Liver (tissue), 3 donors: ENCODE measurements around the gene TMSB4X.

ENCODE experiments used
- EGR1 ChIP-seq, 2 donors: IDR thresholded peaks; 2 replicates each; pipeline ENCODE4 v1.6.1; 2016 to 2018; ENCODE audit warnings: antibody characterized with exemption in 2 of 2, low read depth in 2 of 2
- FOXA1 ChIP-seq: IDR thresholded peaks from 2 replicates; pipeline ENCODE4 v1.6.1; 2016; ENCODE audit warnings: antibody characterized with exemption
- FOXA2 ChIP-seq: IDR thresholded peaks from 2 replicates; pipeline ENCODE4 v1.6.1; 2016; ENCODE audit warnings: antibody characterized with exemption
- JUND ChIP-seq, 2 donors: IDR thresholded peaks; 2 replicates each; pipeline ENCODE4 v1.6.1; 2016; ENCODE audit warnings: antibody characterized with exemption in 2 of 2
- RAD21 ChIP-seq, 2 donors: IDR thresholded peaks; 2 replicates each; pipeline ENCODE4 v1.6.1; 2016; ENCODE audit warnings: antibody characterized with exemption in 2 of 2, mild to moderate bottlenecking in 2 of 2
- RXRA ChIP-seq, 2 donors: IDR thresholded peaks; 2 replicates each; pipeline ENCODE4 v1.6.1; 2017 to 2018; ENCODE audit warnings: antibody characterized with exemption in 2 of 2, mild to moderate bottlenecking in 1 of 2
- SP1 ChIP-seq: IDR thresholded peaks from 2 replicates; pipeline ENCODE4 v1.6.1; 2018; ENCODE audit warnings: antibody characterized with exemption, mild to moderate bottlenecking
- TAF1 ChIP-seq: conservative IDR thresholded peaks from 2 replicates; pipeline ENCODE4 v1.6.1; 2016; ENCODE audit warnings: antibody characterized with exemption, mild to moderate bottlenecking
- YY1 ChIP-seq: IDR thresholded peaks from 2 replicates; pipeline ENCODE4 v1.6.1; 2016; ENCODE audit warnings: antibody characterized with exemption, mild to moderate bottlenecking
- TF ChIP-seq, protein P1 (sequence below): fragments of 150-350 bp; IDR thresholded peaks from 2 replicates; pipeline ENCODE4 v1.5.1; 2017; ENCODE audit warnings: improper control_type of control experiment, low read depth, low read length; ENCODE audit not compliant: missing input control
- TF ChIP-seq, protein P2 (sequence below): IDR thresholded peaks from 2 replicates; pipeline ENCODE4 v1.6.1; 2016; ENCODE audit warnings: antibody characterized with exemption
- TF ChIP-seq, protein P3 (sequence below): IDR thresholded peaks from 2 replicates; pipeline ENCODE4 v1.6.1; 2016; ENCODE audit warnings: antibody characterized with exemption
- TF ChIP-seq, protein P4 (sequence below): IDR thresholded peaks from 2 replicates; pipeline ENCODE4 v1.6.1; 2016; ENCODE audit warnings: antibody characterized with exemption
- TF ChIP-seq, protein P5 (sequence below): IDR thresholded peaks from 2 replicates; pipeline ENCODE4 v1.6.1; 2016; ENCODE audit warnings: antibody characterized with exemption, mild to moderate bottlenecking
- donor health status: healthy.
- donor health status: healthy.

DNA sequence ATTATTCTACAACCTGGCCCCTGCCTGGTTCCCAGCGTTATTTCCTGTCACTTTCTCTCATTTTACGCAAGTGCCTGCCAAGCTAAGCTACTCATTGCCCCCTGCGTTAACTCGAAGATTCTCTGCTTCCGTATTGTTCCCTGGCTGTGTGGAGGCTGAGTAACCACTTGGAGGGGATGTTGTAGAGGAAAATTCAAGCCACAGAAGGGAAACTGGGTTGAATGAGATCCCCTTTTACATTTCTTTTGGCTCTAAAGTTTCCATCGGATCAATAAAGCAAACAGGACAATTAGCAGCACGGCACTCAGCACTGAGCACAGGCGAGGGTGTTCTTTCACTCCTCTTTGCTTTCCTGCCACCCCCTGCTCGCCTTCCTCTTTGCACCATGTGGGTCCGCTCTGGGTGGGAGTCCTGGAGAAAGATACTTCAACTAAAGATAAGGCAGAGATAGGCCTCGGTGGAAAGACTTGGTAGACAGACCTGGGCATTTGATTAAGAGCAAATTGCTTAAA lies 4.2 kb upstream of the TMSB4X start:
- TF ChIP-seq, protein P1, sequence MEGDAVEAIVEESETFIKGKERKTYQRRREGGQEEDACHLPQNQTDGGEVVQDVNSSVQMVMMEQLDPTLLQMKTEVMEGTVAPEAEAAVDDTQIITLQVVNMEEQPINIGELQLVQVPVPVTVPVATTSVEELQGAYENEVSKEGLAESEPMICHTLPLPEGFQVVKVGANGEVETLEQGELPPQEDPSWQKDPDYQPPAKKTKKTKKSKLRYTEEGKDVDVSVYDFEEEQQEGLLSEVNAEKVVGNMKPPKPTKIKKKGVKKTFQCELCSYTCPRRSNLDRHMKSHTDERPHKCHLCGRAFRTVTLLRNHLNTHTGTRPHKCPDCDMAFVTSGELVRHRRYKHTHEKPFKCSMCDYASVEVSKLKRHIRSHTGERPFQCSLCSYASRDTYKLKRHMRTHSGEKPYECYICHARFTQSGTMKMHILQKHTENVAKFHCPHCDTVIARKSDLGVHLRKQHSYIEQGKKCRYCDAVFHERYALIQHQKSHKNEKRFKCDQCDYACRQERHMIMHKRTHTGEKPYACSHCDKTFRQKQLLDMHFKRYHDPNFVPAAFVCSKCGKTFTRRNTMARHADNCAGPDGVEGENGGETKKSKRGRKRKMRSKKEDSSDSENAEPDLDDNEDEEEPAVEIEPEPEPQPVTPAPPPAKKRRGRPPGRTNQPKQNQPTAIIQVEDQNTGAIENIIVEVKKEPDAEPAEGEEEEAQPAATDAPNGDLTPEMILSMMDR: peak; percentile 59
- no peak for TF ChIP-seq TAF1
- TF ChIP-seq FOXA1: no peak
- TF ChIP-seq EGR1 (IDR thresholded peaks at IDR 0.05; ENCODE audit: low read depth in 2 of 2): no peak
- peak in 1 of 2 donors; percentile 38 for TF ChIP-seq RXRA (IDR thresholded peaks at IDR 0.05)
- TF ChIP-seq, protein P2, sequence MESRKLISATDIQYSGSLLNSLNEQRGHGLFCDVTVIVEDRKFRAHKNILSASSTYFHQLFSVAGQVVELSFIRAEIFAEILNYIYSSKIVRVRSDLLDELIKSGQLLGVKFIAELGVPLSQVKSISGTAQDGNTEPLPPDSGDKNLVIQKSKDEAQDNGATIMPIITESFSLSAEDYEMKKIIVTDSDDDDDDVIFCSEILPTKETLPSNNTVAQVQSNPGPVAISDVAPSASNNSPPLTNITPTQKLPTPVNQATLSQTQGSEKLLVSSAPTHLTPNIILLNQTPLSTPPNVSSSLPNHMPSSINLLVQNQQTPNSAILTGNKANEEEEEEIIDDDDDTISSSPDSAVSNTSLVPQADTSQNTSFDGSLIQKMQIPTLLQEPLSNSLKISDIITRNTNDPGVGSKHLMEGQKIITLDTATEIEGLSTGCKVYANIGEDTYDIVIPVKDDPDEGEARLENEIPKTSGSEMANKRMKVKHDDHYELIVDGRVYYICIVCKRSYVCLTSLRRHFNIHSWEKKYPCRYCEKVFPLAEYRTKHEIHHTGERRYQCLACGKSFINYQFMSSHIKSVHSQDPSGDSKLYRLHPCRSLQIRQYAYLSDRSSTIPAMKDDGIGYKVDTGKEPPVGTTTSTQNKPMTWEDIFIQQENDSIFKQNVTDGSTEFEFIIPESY: no peak
- TF ChIP-seq, protein P3, sequence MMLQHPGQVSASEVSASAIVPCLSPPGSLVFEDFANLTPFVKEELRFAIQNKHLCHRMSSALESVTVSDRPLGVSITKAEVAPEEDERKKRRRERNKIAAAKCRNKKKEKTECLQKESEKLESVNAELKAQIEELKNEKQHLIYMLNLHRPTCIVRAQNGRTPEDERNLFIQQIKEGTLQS: no peak
- no peak for TF ChIP-seq JUND (IDR thresholded peaks at IDR 0.05)
- TF ChIP-seq, protein P4, sequence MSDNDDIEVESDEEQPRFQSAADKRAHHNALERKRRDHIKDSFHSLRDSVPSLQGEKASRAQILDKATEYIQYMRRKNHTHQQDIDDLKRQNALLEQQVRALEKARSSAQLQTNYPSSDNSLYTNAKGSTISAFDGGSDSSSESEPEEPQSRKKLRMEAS: no peak
- TF ChIP-seq, protein P5, sequence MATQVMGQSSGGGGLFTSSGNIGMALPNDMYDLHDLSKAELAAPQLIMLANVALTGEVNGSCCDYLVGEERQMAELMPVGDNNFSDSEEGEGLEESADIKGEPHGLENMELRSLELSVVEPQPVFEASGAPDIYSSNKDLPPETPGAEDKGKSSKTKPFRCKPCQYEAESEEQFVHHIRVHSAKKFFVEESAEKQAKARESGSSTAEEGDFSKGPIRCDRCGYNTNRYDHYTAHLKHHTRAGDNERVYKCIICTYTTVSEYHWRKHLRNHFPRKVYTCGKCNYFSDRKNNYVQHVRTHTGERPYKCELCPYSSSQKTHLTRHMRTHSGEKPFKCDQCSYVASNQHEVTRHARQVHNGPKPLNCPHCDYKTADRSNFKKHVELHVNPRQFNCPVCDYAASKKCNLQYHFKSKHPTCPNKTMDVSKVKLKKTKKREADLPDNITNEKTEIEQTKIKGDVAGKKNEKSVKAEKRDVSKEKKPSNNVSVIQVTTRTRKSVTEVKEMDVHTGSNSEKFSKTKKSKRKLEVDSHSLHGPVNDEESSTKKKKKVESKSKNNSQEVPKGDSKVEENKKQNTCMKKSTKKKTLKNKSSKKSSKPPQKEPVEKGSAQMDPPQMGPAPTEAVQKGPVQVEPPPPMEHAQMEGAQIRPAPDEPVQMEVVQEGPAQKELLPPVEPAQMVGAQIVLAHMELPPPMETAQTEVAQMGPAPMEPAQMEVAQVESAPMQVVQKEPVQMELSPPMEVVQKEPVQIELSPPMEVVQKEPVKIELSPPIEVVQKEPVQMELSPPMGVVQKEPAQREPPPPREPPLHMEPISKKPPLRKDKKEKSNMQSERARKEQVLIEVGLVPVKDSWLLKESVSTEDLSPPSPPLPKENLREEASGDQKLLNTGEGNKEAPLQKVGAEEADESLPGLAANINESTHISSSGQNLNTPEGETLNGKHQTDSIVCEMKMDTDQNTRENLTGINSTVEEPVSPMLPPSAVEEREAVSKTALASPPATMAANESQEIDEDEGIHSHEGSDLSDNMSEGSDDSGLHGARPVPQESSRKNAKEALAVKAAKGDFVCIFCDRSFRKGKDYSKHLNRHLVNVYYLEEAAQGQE: no peak
- TF ChIP-seq RAD21 (IDR thresholded peaks at IDR 0.05): peak; percentile 91 to 92
- peak; percentile 10 for TF ChIP-seq YY1
- TF ChIP-seq FOXA2: no peak
- TF ChIP-seq SP1: no peak
